Osteocyte (in vitro differentiated cells): Measurements from ENCODE around the gene CSPG4. TPM values are rescaled to one million over a fixed set of nuclear protein-coding genes. Genes with fewer than 3 reads are reported as not detected.

Experiments used
- DNase-seq: peaks from one replicate; pipeline ENCODE4 v3.0.0; 2021; ENCODE audit warnings: mixed read lengths; ENCODE audit not compliant: unreplicated experiment; ENCODE audit errors: extremely low spot score
- H3K27ac Mint-ChIP-seq: one replicate; pipeline ENCODE4 v1.8.0; 2021; ENCODE audit warnings: mild to moderate bottlenecking, mixed read lengths; ENCODE audit not compliant: unreplicated experiment
- H3K27me3 Mint-ChIP-seq: one replicate; pipeline ENCODE4 v1.8.0; 2021; ENCODE audit warnings: mixed read lengths; ENCODE audit not compliant: unreplicated experiment
- H3K36me3 Mint-ChIP-seq: one replicate; pipeline ENCODE4 v1.8.0; 2021; ENCODE audit warnings: mixed read lengths; ENCODE audit not compliant: unreplicated experiment
- H3K4me1 Mint-ChIP-seq: one replicate; pipeline ENCODE4 v1.8.0; 2021; ENCODE audit warnings: mixed read lengths; ENCODE audit not compliant: unreplicated experiment
- H3K4me3 Mint-ChIP-seq: one replicate; pipeline ENCODE4 v1.8.0; 2021; ENCODE audit warnings: mild to moderate bottlenecking, moderate library complexity, mixed read lengths; ENCODE audit not compliant: unreplicated experiment
- H3K9me3 Mint-ChIP-seq: one replicate; pipeline ENCODE4 v1.8.0; 2021; ENCODE audit warnings: mixed read lengths; ENCODE audit not compliant: unreplicated experiment
- total RNA-seq: library from RNA; stranded (reverse); gene quantifications from 2 replicates; pipeline ENCODE4 v1.2.1, GENCODE V29; 2021
- TF ChIP-seq, protein P1 (sequence below): fragments of 200-600 bp; sonication (generic); IDR thresholded peaks from 2 replicates; pipeline ENCODE4 v1.5.0; 2021; ENCODE audit warnings: antibody characterized with exemption, mild to moderate bottlenecking, moderate library complexity

CSPG4 gene
- total RNA-seq, 1 donor from 2014 or later = 43.3 TPM

DNA sequence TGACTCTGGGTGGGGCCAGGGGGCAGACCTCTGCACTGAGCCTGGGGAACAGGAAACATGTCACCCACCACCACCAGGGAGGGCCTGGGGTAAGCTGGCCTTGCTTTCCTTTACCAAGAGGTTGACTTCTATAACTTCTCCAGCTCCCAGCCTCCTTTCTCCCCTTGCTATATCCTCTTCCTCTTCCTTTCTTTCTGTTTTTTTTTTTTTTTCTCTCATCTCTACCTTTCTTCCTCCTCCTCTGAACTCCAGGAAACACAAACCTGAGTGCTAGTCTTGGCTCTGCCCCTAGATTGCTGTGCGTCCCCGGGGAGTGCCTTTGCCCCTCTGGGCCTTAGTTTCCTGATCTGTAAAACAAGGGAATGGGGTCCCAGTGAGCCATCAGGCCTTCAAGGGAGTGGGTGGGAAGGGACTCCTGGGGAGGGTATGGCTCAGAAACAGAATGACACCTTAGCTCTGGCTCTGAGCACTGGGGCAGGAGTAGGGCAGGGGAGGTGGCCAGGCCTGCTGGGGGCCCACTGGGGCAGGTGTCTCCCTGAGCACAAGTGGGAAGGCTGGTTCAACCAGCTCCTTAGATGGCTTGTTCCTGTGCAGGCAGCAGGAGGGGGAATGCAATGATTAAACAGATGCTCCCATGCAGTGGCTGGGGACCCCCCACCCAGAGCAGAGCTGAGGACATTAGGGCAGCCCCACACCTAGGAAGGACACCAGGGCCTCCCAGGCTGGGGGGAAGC lies 60.7 kb downstream of the CSPG4 start:
- Mint-ChIP-seq H3K9me3 (no peaks in the 10 kb centered on the region), H3K4me3 (peak overlapping the region; percentile 90), H3K27ac (peak overlapping the region; percentile 64), H3K36me3 (peaks cover 24% of the 10 kb centered on the region), H3K4me1 (peaks cover 68% of the 10 kb centered on the region), H3K27me3 (no peaks in the 10 kb centered on the region)
- DNase-seq = no peak
- TF ChIP-seq, protein P1, sequence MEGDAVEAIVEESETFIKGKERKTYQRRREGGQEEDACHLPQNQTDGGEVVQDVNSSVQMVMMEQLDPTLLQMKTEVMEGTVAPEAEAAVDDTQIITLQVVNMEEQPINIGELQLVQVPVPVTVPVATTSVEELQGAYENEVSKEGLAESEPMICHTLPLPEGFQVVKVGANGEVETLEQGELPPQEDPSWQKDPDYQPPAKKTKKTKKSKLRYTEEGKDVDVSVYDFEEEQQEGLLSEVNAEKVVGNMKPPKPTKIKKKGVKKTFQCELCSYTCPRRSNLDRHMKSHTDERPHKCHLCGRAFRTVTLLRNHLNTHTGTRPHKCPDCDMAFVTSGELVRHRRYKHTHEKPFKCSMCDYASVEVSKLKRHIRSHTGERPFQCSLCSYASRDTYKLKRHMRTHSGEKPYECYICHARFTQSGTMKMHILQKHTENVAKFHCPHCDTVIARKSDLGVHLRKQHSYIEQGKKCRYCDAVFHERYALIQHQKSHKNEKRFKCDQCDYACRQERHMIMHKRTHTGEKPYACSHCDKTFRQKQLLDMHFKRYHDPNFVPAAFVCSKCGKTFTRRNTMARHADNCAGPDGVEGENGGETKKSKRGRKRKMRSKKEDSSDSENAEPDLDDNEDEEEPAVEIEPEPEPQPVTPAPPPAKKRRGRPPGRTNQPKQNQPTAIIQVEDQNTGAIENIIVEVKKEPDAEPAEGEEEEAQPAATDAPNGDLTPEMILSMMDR = no peak

GRCh38 chr15:75650908-75651809 lies 61.5 kb downstream of the CSPG4 start:
- H3K4me1 Mint-ChIP-seq = peaks cover 73% of the 10 kb centered on the region
- peaks cover 17% of the 10 kb centered on the region for H3K36me3 Mint-ChIP-seq
- no peaks in the 10 kb centered on the region for H3K9me3 Mint-ChIP-seq
- TF ChIP-seq, protein P1 = no peak
- no peak for DNase-seq
- H3K4me3 Mint-ChIP-seq = peak overlapping the region; percentile 90
- H3K27ac Mint-ChIP-seq = peak overlapping the region; percentile 64
- no peaks in the 10 kb centered on the region for H3K27me3 Mint-ChIP-seq

- DNase-seq = no peak
- peaks cover 71% of the 10 kb centered on the region for H3K4me1 Mint-ChIP-seq
- H3K36me3 Mint-ChIP-seq = peaks cover 15% of the 10 kb centered on the region
- no peaks in the 10 kb centered on the region for H3K27me3 Mint-ChIP-seq
- peak overlapping the region; percentile 45 for H3K27ac Mint-ChIP-seq
- TF ChIP-seq, protein P1 = no peak
- no peaks in the 10 kb centered on the region for H3K9me3 Mint-ChIP-seq
- H3K4me3 Mint-ChIP-seq = peak overlapping the region; percentile 90
Observed at GRCh38 chr15:75649848-75650247, 62.8 kb downstream of the CSPG4 start.

DNA sequence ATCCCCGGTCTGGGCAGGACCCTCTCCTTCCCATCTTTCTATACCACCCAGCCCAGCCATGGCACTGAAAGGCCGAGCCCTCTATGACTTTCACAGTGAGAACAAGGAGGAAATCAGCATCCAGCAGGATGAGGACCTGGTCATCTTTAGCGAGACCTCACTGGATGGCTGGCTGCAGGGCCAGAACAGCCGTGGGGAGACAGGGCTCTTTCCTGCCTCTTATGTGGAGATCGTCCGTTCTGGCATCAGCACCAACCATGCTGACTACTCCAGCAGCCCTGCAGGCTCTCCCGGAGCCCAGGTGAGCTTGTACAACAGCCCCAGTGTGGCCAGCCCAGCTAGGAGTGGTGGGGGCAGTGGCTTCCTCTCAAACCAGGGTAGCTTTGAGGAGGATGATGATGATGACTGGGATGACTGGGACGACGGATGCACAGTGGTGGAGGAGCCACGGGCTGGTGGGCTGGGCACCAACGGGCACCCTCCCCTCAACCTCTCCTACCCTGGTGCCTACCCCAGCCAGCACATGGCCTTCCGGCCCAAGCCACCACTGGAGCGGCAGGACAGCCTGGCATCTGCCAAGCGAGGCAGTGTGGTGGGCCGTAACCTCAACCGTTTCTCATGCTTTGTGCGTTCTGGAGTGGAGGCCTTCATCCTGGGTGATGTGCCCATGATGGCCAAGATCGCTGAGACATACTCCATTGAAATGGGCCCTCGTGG lies 63.4 kb downstream of the CSPG4 start:
- H3K4me1 Mint-ChIP-seq = peaks cover 69% of the 10 kb centered on the region
- DNase-seq = no peak

More for the DNA sequence above, 63.4 kb downstream of the CSPG4 start:
- no peaks in the 10 kb centered on the region for H3K27me3 Mint-ChIP-seq
- TF ChIP-seq, protein P1 = no peak
- H3K27ac Mint-ChIP-seq = peak overlapping the region; percentile 96
- H3K9me3 Mint-ChIP-seq = no peaks in the 10 kb centered on the region
- H3K36me3 Mint-ChIP-seq = peaks cover 15% of the 10 kb centered on the region
- H3K4me3 Mint-ChIP-seq = peak overlapping the region; percentile 90
